Measurements from ENCODE around the gene TPSD1.
"Not testable (repeated sequence)": the region's sequence is repeated elsewhere in the genome, so short reads cannot be mapped to it uniquely, and the experiment has no call there.

Gene TPSD1

GRCh38 chr16:1283996-1284616 lies 28.2 kb downstream of the TPSD1 start:
- no peak for DNase-seq

- DNase-seq = no peak
Observed at GRCh38 chr16:1285669-1286512, 30.0 kb downstream of the TPSD1 start.

- DNase-seq = no peak
Observed at GRCh38 chr16:1286513-1287094, 30.7 kb downstream of the TPSD1 start.

- DNase-seq = no peak
Observed at GRCh38 chr16:1287982-1288670, 32.3 kb downstream of the TPSD1 start.

- no peak for DNase-seq
Observed at GRCh38 chr16:1288813-1289476, 33.1 kb downstream of the TPSD1 start.

- no peak for DNase-seq
Observed at GRCh38 chr16:1289477-1289866, 33.6 kb downstream of the TPSD1 start.

- DNase-seq = no peak
Observed at GRCh38 chr16:1290063-1290501, 34.2 kb downstream of the TPSD1 start.

GRCh38 chr16:1290860-1291575 lies 35.1 kb downstream of the TPSD1 start:
- no peak for DNase-seq

- no peak for DNase-seq
Observed at GRCh38 chr16:1291576-1291974, 35.7 kb downstream of the TPSD1 start.

GRCh38 chr16:1292208-1292607 lies 36.3 kb downstream of the TPSD1 start:
- DNase-seq = not testable (repeated sequence)

GRCh38 chr16:1292808-1293207 lies 36.9 kb downstream of the TPSD1 start:
- not testable (repeated sequence) for DNase-seq

- DNase-seq = no peak
Observed at GRCh38 chr16:1293921-1294656, 38.2 kb downstream of the TPSD1 start.

GRCh38 chr16:1295465-1295864 lies 39.6 kb downstream of the TPSD1 start:
- DNase-seq = no peak

GRCh38 chr16:1296688-1297017 lies 40.8 kb downstream of the TPSD1 start:
- not testable (repeated sequence) for DNase-seq

- DNase-seq = no peak
Observed at GRCh38 chr16:1297018-1297696, 41.3 kb downstream of the TPSD1 start.

GRCh38 chr16:1298406-1298805 lies 42.5 kb downstream of the TPSD1 start:
- no peak for DNase-seq

- DNase-seq = no peak
Observed at GRCh38 chr16:1299012-1299867, 43.4 kb downstream of the TPSD1 start.

- DNase-seq = no peak
Observed at GRCh38 chr16:1299868-1300203, 44.0 kb downstream of the TPSD1 start.

- DNase-seq = no peak
Observed at GRCh38 chr16:1300664-1301476, 45.0 kb downstream of the TPSD1 start.
